ENCODE data around the gene ETNK2.

- TF ChIP-seq NR3C1 (CRISPR knock-in tag; IDR thresholded peaks at IDR 0.05) (no peak), ZNF24 (IDR thresholded peaks at IDR 0.05) (no peak), ZBTB37 (CRISPR knock-in tag; IDR thresholded peaks at IDR 0.05) (no peak), JUN (CRISPR knock-in tag; IDR thresholded peaks at IDR 0.05) (no peak), HNRNPH1 (optimal IDR thresholded peaks at IDR 0.05; ENCODE audit: low read depth, low read length) (no peak), FOXC1 (CRISPR knock-in tag; IDR thresholded peaks at IDR 0.05; ENCODE audit: borderline replicate concordance) (no peak), ZNF562 (CRISPR knock-in tag; IDR thresholded peaks at IDR 0.05; ENCODE audit: borderline replicate concordance) (no peak), MAX (IDR thresholded peaks at IDR 0.05) (no peak)
Measured at GRCh38 chr1:204112876-204113730, 38.7 kb downstream of the ETNK2 start.
